H9 (cell line): Measurements from ENCODE around the gene STK32C. TPM values are rescaled to one million over a fixed set of nuclear protein-coding genes. Genes with fewer than 3 reads are reported as not detected.

Experiments
- DNase-seq: peaks from one replicate; pipeline ENCODE4 v3.0.0-alpha.2; 2017
- H2AFZ ChIP-seq: one replicate; pipeline ENCODE4 v1.6.1; 2013; ENCODE audit warnings: mild to moderate bottlenecking, low read length, control low read depth, moderate library complexity
- H2AK5ac ChIP-seq: 2 replicates; pipeline ENCODE4 v1.6.1; 2013; ENCODE audit warnings: low read length, control low read depth, mixed read lengths; ENCODE audit not compliant: insufficient read length
- H2BK120ac ChIP-seq: one replicate; pipeline ENCODE4 v1.6.1; 2013; ENCODE audit warnings: low read depth, mild to moderate bottlenecking, low read length, control low read depth, inconsistent platforms; ENCODE audit not compliant: poor library complexity, severe bottlenecking
- H2BK12ac ChIP-seq: 2 replicates; pipeline ENCODE4 v1.6.1; 2013; ENCODE audit warnings: low read length, control low read depth, mixed read lengths, low read depth; ENCODE audit not compliant: insufficient read length
- H2BK15ac ChIP-seq: 2 replicates; pipeline ENCODE4 v1.6.1; 2013; ENCODE audit warnings: low read depth, low read length, control low read depth
- H2BK20ac ChIP-seq: one replicate; pipeline ENCODE4 v1.6.1; 2013; ENCODE audit warnings: low read depth, mild to moderate bottlenecking, low read length, control low read depth, inconsistent platforms; ENCODE audit not compliant: poor library complexity, severe bottlenecking
- H2BK5ac ChIP-seq: 2 replicates; pipeline ENCODE4 v1.6.1; 2013; ENCODE audit warnings: low read length, control low read depth, mixed read lengths; ENCODE audit not compliant: insufficient read length
- H3K14ac ChIP-seq: 2 replicates; pipeline ENCODE4 v1.6.1; 2013; ENCODE audit warnings: low read length, control low read depth; ENCODE audit not compliant: insufficient read depth
- H3K18ac ChIP-seq: 2 replicates; pipeline ENCODE4 v1.6.1; 2013; ENCODE audit warnings: low read depth, mild to moderate bottlenecking, mixed read lengths, low read length, control low read depth; ENCODE audit not compliant: insufficient read length
- H3K23ac ChIP-seq: 2 replicates; pipeline ENCODE4 v1.6.1; 2013; ENCODE audit warnings: low read length, control low read depth, mixed read lengths, low read depth; ENCODE audit not compliant: insufficient read length
- H3K23me2 ChIP-seq: 2 replicates; pipeline ENCODE4 v1.6.1; 2013; ENCODE audit warnings: low read depth, mild to moderate bottlenecking, mixed read lengths, low read length, control low read depth; ENCODE audit not compliant: insufficient read length, poor library complexity, severe bottlenecking
- H3K27ac ChIP-seq: 2 replicates; pipeline ENCODE4 v1.5.1; 2013; ENCODE audit warnings: low read length, control low read depth, mixed read lengths, low read depth; ENCODE audit not compliant: insufficient read length
- H3K27me3 ChIP-seq: 2 replicates; pipeline ENCODE4 v1.6.1; 2013; ENCODE audit warnings: low read length, control low read depth, inconsistent platforms; ENCODE audit not compliant: insufficient read depth
- H3K4ac ChIP-seq: 2 replicates; pipeline ENCODE4 v1.6.1; 2013; ENCODE audit warnings: low read depth, mild to moderate bottlenecking, control low read depth, inconsistent platforms, low read length, moderate library complexity
- H3K4me1 ChIP-seq: 2 replicates; pipeline ENCODE4 v1.6.1; 2013; ENCODE audit warnings: low read length, control low read depth, inconsistent platforms; ENCODE audit not compliant: insufficient read depth
- H3K4me2 ChIP-seq: 2 replicates; pipeline ENCODE4 v1.6.1; 2013; ENCODE audit warnings: low read length, control low read depth, mixed read lengths; ENCODE audit not compliant: insufficient read length, insufficient read depth
- H3K56ac ChIP-seq: 2 replicates; pipeline ENCODE4 v1.6.1; 2013; ENCODE audit warnings: low read depth, mild to moderate bottlenecking, mixed read lengths, low read length, control low read depth; ENCODE audit not compliant: insufficient read length
- H3K79me1 ChIP-seq: 2 replicates; pipeline ENCODE4 v1.6.1; 2013; ENCODE audit warnings: low read depth, mild to moderate bottlenecking, moderate library complexity, low read length, control low read depth, inconsistent platforms; ENCODE audit not compliant: insufficient read depth, poor library complexity, severe bottlenecking
- H3K79me2 ChIP-seq: 2 replicates; pipeline ENCODE4 v1.6.1; 2013; ENCODE audit warnings: low read length, control low read depth, inconsistent platforms; ENCODE audit not compliant: insufficient read depth
- H3K9ac ChIP-seq: 2 replicates; pipeline ENCODE4 v1.6.1; 2013; ENCODE audit warnings: low read length, control low read depth, mixed read lengths; ENCODE audit not compliant: insufficient read length; ENCODE audit errors: extremely low read depth
- H3K9me3 ChIP-seq: one replicate; pipeline ENCODE4 v1.6.1; 2013; ENCODE audit warnings: low read depth, low read length, inconsistent platforms; ENCODE audit not compliant: control insufficient read depth
- H3T11ph ChIP-seq: one replicate; pipeline ENCODE4 v1.6.1; 2013; ENCODE audit warnings: mild to moderate bottlenecking, low read length, control low read depth, inconsistent platforms
- H4K20me1 ChIP-seq: one replicate; pipeline ENCODE4 v1.6.1; 2013; ENCODE audit not compliant: control insufficient read depth, insufficient read length, insufficient read depth
- H4K5ac ChIP-seq: 2 replicates; pipeline ENCODE4 v1.6.1; 2013; ENCODE audit warnings: low read depth, mild to moderate bottlenecking, mixed read lengths, low read length, control low read depth; ENCODE audit not compliant: insufficient read length
- H4K8ac ChIP-seq: replicated peaks from 2 replicates; pipeline ENCODE4 v1.6.1; 2013; ENCODE audit warnings: low read length, control low read depth, mixed read lengths, low read depth; ENCODE audit not compliant: insufficient read length
- H4K91ac ChIP-seq: 2 replicates; pipeline ENCODE4 v1.6.1; 2013; ENCODE audit warnings: low read depth, mild to moderate bottlenecking, moderate library complexity, mixed read lengths, low read length, control low read depth; ENCODE audit not compliant: insufficient read length
- H3K27ac Mint-ChIP-seq, 3 experiments: 2 replicates in 2 of 3; 3 replicates in 1 of 3; pipeline ENCODE4 v1.8.0; 2020 to 2021; ENCODE audit warnings: mixed read lengths in 3 of 3, mild to moderate bottlenecking in 1 of 3, moderate library complexity in 1 of 3
- H3K27me3 Mint-ChIP-seq: 2 replicates; pipeline ENCODE4 v1.8.0; 2021; ENCODE audit warnings: low read depth, mild to moderate bottlenecking, moderate library complexity, mixed read lengths
- H3K36me3 Mint-ChIP-seq, 3 experiments: 2 replicates in 2 of 3; 3 replicates in 1 of 3; pipeline ENCODE4 v1.8.0; 2020 to 2021; ENCODE audit warnings: low read depth in 3 of 3, mixed read lengths in 3 of 3; ENCODE audit not compliant: insufficient read depth in 1 of 3
- H3K4me1 Mint-ChIP-seq, 2 experiments: 2 replicates each; pipeline ENCODE4 v1.8.0; 2020; ENCODE audit warnings: mixed read lengths in 2 of 2
- H3K4me3 Mint-ChIP-seq, 2 experiments: 2 replicates in 1 of 2; 3 replicates in 1 of 2; pipeline ENCODE4 v1.8.0; 2020 to 2021; ENCODE audit warnings: mild to moderate bottlenecking in 2 of 2, mixed read lengths in 2 of 2, moderate library complexity in 1 of 2
- H3K9me3 Mint-ChIP-seq, 2 experiments: 2 replicates in 1 of 2; 3 replicates in 1 of 2; pipeline ENCODE4 v1.8.0; 2020; ENCODE audit warnings: mild to moderate bottlenecking in 2 of 2, mixed read lengths in 2 of 2, moderate library complexity in 1 of 2
- whole genome bisulfite sequencing: extraction: QIAGEN DNeasy Blood & Tissue Kit; methylation state at CpG from one replicate; pipeline ENCODE4 v1.1.7; 2013; ENCODE audit warnings: missing lambda C conversion rate, low lambda C conversion rate, mixed read lengths; ENCODE audit not compliant: insufficient read length; ENCODE audit errors: extremely low coverage; 5-methylcytosine and 5-hydroxymethylcytosine counted together
- total RNA-seq: library from RNA; stranded (reverse); gene quantifications from 2 replicates; pipeline ENCODE4 v1.2.1, GENCODE V29; 2021
- TF ChIP-seq, protein P1 (sequence below): fragments of 200-600 bp; sonication (generic); conservative IDR thresholded peaks from 3 replicates; pipeline ENCODE4 v1.8.0; 2021; ENCODE audit warnings: antibody characterized with exemption, mild to moderate bottlenecking

The STK32C gene
- total RNA-seq, 1 experiment from 2014 or later: 11.3 TPM

DNA sequence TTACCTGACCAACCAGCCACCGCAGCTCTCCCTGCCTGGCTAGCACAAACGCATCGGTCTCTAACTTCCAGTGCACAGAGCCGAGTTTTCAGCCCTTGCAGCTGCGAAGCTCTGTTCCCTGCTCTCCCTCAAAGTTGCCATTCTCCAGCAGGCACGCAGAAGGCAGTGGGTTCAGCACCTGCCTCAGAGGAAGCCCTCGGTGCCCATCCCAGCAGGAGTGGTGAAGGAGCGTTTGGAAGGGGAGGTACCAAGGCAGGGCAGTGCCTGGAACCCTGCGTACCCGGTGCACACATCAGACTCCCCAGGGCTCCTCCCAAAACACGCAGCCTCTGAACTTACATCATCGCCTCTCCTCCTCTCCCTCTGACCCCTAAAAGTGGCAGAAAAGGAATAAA is 1.7 kb upstream of the STK32C start:
- Histone ChIP-seq H2BK120ac (no peak overlapping the region), H3K4me2 (no peak overlapping the region), H3K27ac (no peak overlapping the region), H2BK20ac (no peak overlapping the region), H4K5ac (no peak overlapping the region), H2AK5ac (no peak overlapping the region), H3K27me3 (peaks cover 16% of the 10 kb centered on the region; the same call in 1 of the 2 replicates), H3K79me2 (peaks cover 2% of the 10 kb centered on the region; the same call in 1 of the 2 replicates), H3K14ac (no peak overlapping the region), H2AFZ (no peak overlapping the region), H3K79me1 (no peaks in the 10 kb centered on the region), H2BK15ac (no peak overlapping the region), H4K91ac (no peak overlapping the region), H3K23ac (no peak overlapping the region), H2BK5ac (no peak overlapping the region), H3K4me1 (no peaks in the 10 kb centered on the region), H2BK12ac (no peak overlapping the region), H3K56ac (no peak overlapping the region), H3K9ac (no peak overlapping the region), H4K8ac (no peak overlapping the region), H3K18ac (no peak overlapping the region), H3K23me2 (peaks cover 11% of the 10 kb centered on the region), H3K9me3 (peaks cover 8% of the 10 kb centered on the region), H3K4ac (no peak overlapping the region), H3T11ph (no peak overlapping the region), H4K20me1 (peaks cover 4% of the 10 kb centered on the region)
- Mint-ChIP-seq H3K27me3 (peaks cover 72% of the 10 kb centered on the region), H3K4me1 (peaks cover 10 to 13% of the 10 kb centered on the region in 2 experiments), H3K4me3 (peak overlapping the region in 1 of 2 experiments; percentile 76; a peak in 2 of 5 replicates), H3K27ac (no peak overlapping the region), H3K9me3 (peaks cover 18 to 22% of the 10 kb centered on the region in 2 experiments), H3K36me3 (peaks cover 11 to 17% (median 13%) of the 10 kb centered on the region in 3 experiments)
- WGBS: no CpG with 5 or more reads among the region's 12 CpGs
- DNase-seq: no peak
- TF ChIP-seq, protein P1, sequence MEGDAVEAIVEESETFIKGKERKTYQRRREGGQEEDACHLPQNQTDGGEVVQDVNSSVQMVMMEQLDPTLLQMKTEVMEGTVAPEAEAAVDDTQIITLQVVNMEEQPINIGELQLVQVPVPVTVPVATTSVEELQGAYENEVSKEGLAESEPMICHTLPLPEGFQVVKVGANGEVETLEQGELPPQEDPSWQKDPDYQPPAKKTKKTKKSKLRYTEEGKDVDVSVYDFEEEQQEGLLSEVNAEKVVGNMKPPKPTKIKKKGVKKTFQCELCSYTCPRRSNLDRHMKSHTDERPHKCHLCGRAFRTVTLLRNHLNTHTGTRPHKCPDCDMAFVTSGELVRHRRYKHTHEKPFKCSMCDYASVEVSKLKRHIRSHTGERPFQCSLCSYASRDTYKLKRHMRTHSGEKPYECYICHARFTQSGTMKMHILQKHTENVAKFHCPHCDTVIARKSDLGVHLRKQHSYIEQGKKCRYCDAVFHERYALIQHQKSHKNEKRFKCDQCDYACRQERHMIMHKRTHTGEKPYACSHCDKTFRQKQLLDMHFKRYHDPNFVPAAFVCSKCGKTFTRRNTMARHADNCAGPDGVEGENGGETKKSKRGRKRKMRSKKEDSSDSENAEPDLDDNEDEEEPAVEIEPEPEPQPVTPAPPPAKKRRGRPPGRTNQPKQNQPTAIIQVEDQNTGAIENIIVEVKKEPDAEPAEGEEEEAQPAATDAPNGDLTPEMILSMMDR: no peak
